MCF 10A (cell line): ENCODE measurements around the gene TSC22D2. TPM values are rescaled to one million over a fixed set of nuclear protein-coding genes. Genes with fewer than 3 reads are reported as not detected.

Source experiments
- BruUV-seq: library from RNA; stranded (reverse); fragments of 400-500 nt; replicated peaks from 2 replicates; lab custom pipeline; 2021; lab: Mats Ljungman, UMichigan
- CTCF ChIA-PET: fragments of 300-600 bp; sonication (Branson Sonifier 250); formaldehyde crosslinking; extraction: SDS; loops from one replicate; lab custom pipeline; 2021; ENCODE audit warnings: antibody characterized with exemption, inconsistent platforms; lab: Yijun Ruan, JAX
- POLR2A ChIA-PET: fragments of 300-600, 350-650 bp; sonication (Branson Sonifier 250); formaldehyde crosslinking; extraction: SDS; loops from one replicate; lab custom pipeline; 2020; ENCODE audit warnings: antibody characterized with exemption, inconsistent platforms; lab: Yijun Ruan, JAX
- DNase-seq: peaks from one replicate; pipeline ENCODE4 v3.0.0-alpha.2; 2018; ENCODE audit not compliant: unreplicated experiment
- H3K27ac Mint-ChIP-seq: one replicate; pipeline ENCODE4 v1.8.0; 2022; ENCODE audit warnings: mild to moderate bottlenecking, low read depth, mixed read lengths; ENCODE audit not compliant: unreplicated experiment
- H3K27me3 Mint-ChIP-seq: one replicate; pipeline ENCODE4 v1.8.0; 2022; ENCODE audit warnings: mixed read lengths; ENCODE audit not compliant: insufficient read depth, unreplicated experiment
- H3K36me3 Mint-ChIP-seq: one replicate; pipeline ENCODE4 v1.8.0; 2022; ENCODE audit warnings: mild to moderate bottlenecking, moderate library complexity, mixed read lengths; ENCODE audit not compliant: insufficient read depth, unreplicated experiment
- H3K4me1 Mint-ChIP-seq: one replicate; pipeline ENCODE4 v1.8.0; 2022; ENCODE audit warnings: mixed read lengths; ENCODE audit not compliant: insufficient read depth, unreplicated experiment
- H3K4me3 Mint-ChIP-seq: one replicate; pipeline ENCODE4 v1.8.0; 2022; ENCODE audit warnings: mild to moderate bottlenecking, moderate library complexity, mixed read lengths; ENCODE audit not compliant: unreplicated experiment
- H3K9me3 Mint-ChIP-seq: one replicate; pipeline ENCODE4 v1.8.0; 2022; ENCODE audit warnings: mixed read lengths; ENCODE audit not compliant: unreplicated experiment
- CTCF ChIP-seq: fragments of 200-600 bp; IDR thresholded peaks from one replicate; pipeline ENCODE4 v1.8.0; 2022; ENCODE audit warnings: antibody characterized with exemption, mild to moderate bottlenecking; ENCODE audit not compliant: unreplicated experiment
- intact Hi-C: fragments of 100-400 bp; cut with micrococcal nuclease; formaldehyde crosslinking; loops from 2 replicates; pipeline ENCODE4 v1.14.1; 2022
- total RNA-seq: library from RNA; stranded (reverse); gene quantifications from 2 replicates; pipeline ENCODE4 v1.2.3, GENCODE V29; 2022

TSC22D2 gene
- total RNA-seq, 1 experiment from 2014 or later: 31.2 TPM

- H3K36me3 Mint-ChIP-seq: peaks cover 44% of the 10 kb centered on the region
- BruUV-seq: no TSS peak
- no peak for DNase-seq
- no peak for TF ChIP-seq CTCF
- ChIA-PET POLR2A (interaction anchor here (0.6 to 2.7 kb wide), 7 partner anchors 9 to 64 kb away, joined by 3 to 9 read pairs (median 3); no protein-coding TSS in a partner anchor), CTCF (interaction anchor here (0.6 kb wide), 1 partner anchor 51 kb away, joined by 3 read pairs; no protein-coding TSS in a partner anchor)
- H3K27me3 Mint-ChIP-seq: no peaks in the 10 kb centered on the region
- no peaks in the 10 kb centered on the region for H3K9me3 Mint-ChIP-seq
- intact Hi-C loops: no loop called here
- H3K4me1 Mint-ChIP-seq: no peaks in the 10 kb centered on the region
- no peak overlapping the region for H3K27ac Mint-ChIP-seq
- no peak overlapping the region for H3K4me3 Mint-ChIP-seq
Measured at GRCh38 chr3:150460484-150460883, 52.4 kb downstream of the TSC22D2 start.

GRCh38 chr3:150461399-150461798, 53.3 kb downstream of the TSC22D2 start:
- H3K9me3 Mint-ChIP-seq: no peaks in the 10 kb centered on the region
- no peaks in the 10 kb centered on the region for H3K27me3 Mint-ChIP-seq
- CTCF ChIA-PET: interaction anchor here (0.5 to 1.1 kb wide), 4 partner anchors 28 to 147 kb away, joined by 3 to 6 read pairs (median 5); no protein-coding TSS in a partner anchor
- intact Hi-C loops: no loop called here
- DNase-seq: no peak
- no TSS peak for BruUV-seq
- no peak overlapping the region for H3K27ac Mint-ChIP-seq
- H3K4me3 Mint-ChIP-seq: no peak overlapping the region
- no peaks in the 10 kb centered on the region for H3K4me1 Mint-ChIP-seq
- POLR2A ChIA-PET: interaction anchor here (0.6 to 2.7 kb wide), 12 partner anchors 8 to 813 kb away, joined by 3 to 9 read pairs (median 3); no protein-coding TSS in a partner anchor
- no peak for TF ChIP-seq CTCF
- peaks cover 52% of the 10 kb centered on the region for H3K36me3 Mint-ChIP-seq

- Mint-ChIP-seq H3K27me3 (no peaks in the 10 kb centered on the region), H3K36me3 (peaks cover 51% of the 10 kb centered on the region), H3K4me1 (peaks cover 3% of the 10 kb centered on the region), H3K4me3 (no peak overlapping the region), H3K9me3 (no peaks in the 10 kb centered on the region), H3K27ac (no peak overlapping the region)
- BruUV-seq: no TSS peak
- TF ChIP-seq CTCF: no peak
- intact Hi-C loops: no loop called here
- ChIA-PET CTCF (interaction anchor here (0.6 to 1.1 kb wide), 3 partner anchors 33 to 147 kb away, joined by 5 to 6 read pairs (median 5); no protein-coding TSS in a partner anchor), POLR2A (interaction anchor here (0.6 to 2.7 kb wide), 6 partner anchors 8 to 393 kb away, joined by 3 to 9 read pairs (median 4); no protein-coding TSS in a partner anchor)
- no peak for DNase-seq
Measured at GRCh38 chr3:150462108-150462507, 54.0 kb downstream of the TSC22D2 start.

GRCh38 chr3:150464684-150465083, 56.6 kb downstream of the TSC22D2 start:
- no peak for TF ChIP-seq CTCF
- BruUV-seq: no TSS peak
- ChIA-PET CTCF (interaction anchor here (0.6 to 1.1 kb wide), 2 partner anchors 14 to 30 kb away, joined by 3 to 4 read pairs; no protein-coding TSS in a partner anchor), POLR2A (interaction anchor here (0.6 to 2.1 kb wide), 4 partner anchors 13 to 841 kb away, joined by 3 to 8 read pairs (median 4); no protein-coding TSS in a partner anchor)
- intact Hi-C loops: loop anchor here (5.0 kb wide), 1 partner anchor 52 kb away; no protein-coding TSS in a partner anchor
- H3K9me3 Mint-ChIP-seq: no peaks in the 10 kb centered on the region
- peaks cover 25% of the 10 kb centered on the region for H3K4me1 Mint-ChIP-seq
- H3K36me3 Mint-ChIP-seq: peaks cover 30% of the 10 kb centered on the region
- no peak for DNase-seq
- H3K27me3 Mint-ChIP-seq: no peaks in the 10 kb centered on the region
- H3K4me3 Mint-ChIP-seq: no peak overlapping the region
- no peak overlapping the region for H3K27ac Mint-ChIP-seq
